CD4-positive, alpha-beta T cell treated with Interleukin-6 at 100 ng/mL for 8 hours (primary cell): ENCODE data around the gene MAP7.
A peak's percentile ranks its signal among the peaks of the same experiment; 100 is the strongest.
"Not testable (repeated sequence)": the region's sequence is repeated elsewhere in the genome, so short reads cannot be mapped to it uniquely, and the experiment has no call there.

Experiments used
- DNase-seq: peaks from one replicate; pipeline ENCODE4 v3.0.0-alpha.2; 2020; ENCODE audit warnings: mixed read lengths, low spot score

MAP7 gene

DNA sequence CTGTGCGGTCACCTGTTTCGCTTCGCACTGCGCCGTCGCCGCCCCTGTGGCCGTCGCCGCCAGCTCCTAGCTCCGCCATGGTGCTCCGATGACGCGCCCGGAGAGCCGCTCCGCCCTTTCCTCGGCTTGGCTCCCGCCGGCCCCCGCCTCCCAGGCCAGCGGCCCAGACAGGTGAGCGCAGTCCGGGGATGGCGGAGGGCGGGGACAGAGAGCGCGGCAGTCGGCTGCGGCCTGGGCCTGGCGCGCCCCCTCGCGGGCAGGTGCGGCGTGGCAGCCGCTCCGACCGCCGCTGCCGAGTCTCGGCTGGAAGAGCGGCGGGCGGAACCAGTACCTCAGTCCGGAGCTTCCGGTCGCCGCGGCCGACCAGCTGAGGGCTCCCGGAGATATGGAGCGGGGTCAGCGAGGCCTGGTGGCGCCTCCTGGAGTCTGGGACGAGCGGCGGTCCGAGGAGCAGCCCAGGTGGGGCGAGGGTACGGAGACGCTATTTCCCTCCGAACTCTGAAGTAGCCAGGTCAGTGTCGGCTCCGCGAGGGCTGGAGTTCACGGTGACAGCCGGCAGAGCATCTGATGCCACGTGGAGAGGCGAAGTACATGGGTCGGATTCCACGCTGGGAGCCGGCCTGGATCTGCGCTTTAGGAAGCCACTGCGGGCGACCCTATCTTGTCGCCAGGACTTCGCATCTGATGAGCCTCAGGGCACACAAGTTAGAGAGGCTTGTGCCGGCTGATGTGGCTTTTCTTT lies at the start of gene MAP7:
TSS of gene MAP7 (minus strand) at position 93 of the 742 bp plus-strand sequence. CDS start at position 79, 14 bp downstream.
- peak; percentile 56 for DNase-seq

DNA sequence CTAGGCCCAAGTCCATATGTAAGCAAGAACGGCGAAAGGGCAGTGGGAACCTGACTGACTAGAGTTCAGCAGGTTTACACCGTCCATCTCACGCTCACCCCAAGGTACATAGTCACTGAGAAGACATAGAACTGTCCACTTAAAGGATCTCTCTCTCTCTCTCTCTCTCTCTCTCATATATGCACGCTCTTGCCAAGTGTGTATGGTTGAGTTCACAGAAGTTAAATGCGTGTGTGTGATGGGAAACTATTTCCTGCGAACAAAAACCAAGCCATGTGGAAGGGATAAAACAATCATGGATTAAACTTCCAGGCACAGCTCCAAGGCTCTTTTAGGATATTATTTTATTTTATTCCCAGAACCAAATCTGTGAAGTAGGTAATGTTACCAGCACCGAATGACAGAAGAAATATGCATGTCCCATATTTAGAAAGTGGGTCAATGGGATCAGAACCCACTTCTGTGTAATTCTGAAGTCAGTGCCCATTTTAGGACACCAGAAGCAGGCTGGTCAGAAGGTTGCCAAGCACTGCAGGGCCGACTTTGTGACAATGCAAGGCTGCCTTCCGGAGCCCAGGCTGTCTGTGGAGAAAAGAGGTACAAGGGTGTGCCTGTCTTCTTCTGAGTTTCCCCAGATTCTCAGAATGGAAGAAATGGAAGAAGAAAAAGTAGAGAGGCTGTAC lies 49.2 kb upstream of the MAP7 start:
- no peak for DNase-seq

DNA sequence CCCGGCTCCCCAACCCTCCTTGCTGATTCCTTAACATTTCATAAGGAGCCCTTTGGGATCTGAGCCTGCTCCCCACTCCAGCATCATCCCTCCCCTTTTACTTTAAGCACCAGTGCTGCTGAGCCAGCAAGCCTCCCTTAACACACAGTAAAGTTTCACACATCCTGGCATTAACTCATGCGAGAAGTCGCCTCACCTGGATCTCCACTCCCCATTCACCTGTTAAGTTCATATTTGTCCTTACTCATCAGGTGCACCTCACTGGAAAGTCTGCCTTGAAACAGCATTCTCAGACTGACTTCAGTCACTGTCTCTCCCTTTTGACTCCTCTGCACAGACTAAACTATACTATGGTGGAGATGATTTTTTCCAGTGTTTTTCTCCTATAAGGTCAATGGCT lies 47.8 kb upstream of the MAP7 start:
- no peak for DNase-seq

DNA sequence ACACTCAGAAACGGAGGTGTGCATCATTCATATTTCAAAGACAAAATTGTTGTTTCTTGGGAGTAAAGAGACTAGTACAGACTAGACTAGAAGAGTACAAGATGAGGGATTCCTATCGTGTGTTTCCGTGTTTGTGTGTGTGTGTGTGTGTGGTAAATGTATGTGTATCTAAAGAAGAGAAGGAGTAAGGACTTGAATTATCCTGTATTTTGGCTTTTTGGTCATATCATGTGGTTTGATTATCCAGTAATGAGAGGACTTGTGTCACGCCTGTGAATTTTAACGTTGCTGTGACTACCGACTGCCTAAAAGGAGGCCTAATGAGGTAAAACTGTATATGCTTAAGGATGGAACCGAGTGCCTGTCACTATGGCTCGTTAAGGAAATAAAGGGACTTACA lies 44.4 kb upstream of the MAP7 start:
- no peak for DNase-seq

DNA sequence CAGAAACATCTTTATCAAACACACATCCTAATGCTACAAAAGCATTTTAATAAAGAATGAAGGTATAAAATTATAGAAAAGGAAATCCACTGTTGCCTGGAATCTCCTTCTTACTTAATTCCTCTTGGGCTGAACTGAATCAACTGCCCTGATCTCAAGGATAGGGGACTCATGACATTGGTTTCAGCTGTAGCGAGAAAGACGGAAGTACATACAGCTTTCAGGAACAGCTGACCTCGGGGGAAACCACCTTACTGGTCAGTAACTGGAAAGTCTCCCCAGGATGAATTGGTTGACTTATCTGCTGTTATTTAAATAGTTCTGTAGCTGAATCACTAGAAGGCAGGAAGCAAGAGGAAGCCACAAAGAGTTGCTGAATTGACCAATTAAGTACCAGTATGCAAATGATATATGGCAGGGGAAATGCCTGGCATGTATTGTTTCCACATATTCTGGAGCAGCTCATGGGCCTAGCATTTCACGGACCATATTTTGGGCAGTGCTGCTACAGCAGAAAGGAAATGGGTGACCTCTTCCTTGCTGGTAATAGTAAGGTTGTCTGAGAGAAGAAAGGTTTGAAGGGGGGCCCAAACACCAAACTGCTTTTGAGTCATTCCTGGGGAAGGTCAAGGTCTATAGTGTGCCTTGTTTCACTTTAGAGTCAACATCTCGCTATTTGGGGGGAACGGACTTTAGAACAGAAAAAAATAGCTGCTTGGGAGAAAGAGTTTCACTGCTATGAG lies 43.7 kb upstream of the MAP7 start:
- DNase-seq, result peak; percentile 46

DNA sequence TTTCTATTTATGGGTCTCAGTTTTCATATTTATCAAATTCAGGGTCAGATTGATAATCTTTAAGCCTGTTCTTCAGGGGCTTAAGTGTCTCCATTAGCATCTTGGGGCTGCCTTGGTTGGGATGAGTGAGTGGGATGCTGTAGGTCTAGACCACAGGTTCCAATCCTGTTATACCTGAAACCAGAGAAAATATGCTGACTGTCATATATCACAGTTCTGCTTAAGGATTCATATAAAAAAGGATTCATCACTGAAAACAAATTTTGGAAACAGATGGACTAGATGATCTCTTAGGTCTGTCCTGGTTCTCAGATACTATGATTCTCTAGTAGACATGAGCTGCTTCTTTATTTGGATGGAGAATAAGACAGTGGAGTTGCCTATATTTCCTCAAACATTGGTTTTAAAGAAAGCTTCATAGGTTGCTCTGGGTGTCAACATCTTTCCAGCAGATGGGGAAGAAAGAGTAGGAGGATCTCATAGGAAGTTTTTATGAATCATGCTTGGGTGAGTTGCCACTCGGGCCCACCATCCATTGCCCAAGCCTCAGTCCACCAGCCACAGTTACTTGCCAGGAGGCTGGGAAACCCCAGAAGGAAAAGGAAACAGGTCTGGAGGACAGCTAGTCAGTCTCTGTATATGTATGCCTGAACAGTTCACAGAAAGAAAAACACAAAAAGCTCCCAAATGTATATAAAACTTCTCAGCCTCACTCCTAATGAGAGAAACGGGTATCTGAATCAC lies 42.9 kb upstream of the MAP7 start:
- no peak for DNase-seq

- DNase-seq, result no peak
Measured at GRCh38 chr6:136591617-136592016, 41.4 kb upstream of the MAP7 start.

- not testable (repeated sequence) for DNase-seq
Measured at GRCh38 chr6:136590846-136591245, 40.6 kb upstream of the MAP7 start.

DNA sequence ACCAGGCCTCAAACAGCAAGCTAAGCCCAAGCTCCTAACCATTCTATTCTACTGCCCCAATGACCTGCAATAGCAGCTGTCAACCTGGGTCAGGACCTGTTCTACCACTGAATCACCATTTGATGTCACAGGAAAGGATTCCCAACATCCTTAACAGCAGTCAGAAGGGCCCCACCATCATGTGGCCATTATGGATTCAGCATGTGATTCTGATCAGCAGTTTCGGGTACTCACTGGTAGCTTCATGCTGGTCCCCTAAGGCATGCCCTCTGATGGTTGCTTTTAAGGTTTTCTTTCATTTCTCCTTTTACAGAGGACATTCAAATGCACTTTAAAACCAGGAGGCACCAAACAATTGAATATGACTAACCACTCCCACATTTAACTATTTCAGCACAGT lies 37.3 kb upstream of the MAP7 start:
- no peak for DNase-seq

GRCh38 chr6:136586295-136586694 lies 36.1 kb upstream of the MAP7 start:
- no peak for DNase-seq

DNA sequence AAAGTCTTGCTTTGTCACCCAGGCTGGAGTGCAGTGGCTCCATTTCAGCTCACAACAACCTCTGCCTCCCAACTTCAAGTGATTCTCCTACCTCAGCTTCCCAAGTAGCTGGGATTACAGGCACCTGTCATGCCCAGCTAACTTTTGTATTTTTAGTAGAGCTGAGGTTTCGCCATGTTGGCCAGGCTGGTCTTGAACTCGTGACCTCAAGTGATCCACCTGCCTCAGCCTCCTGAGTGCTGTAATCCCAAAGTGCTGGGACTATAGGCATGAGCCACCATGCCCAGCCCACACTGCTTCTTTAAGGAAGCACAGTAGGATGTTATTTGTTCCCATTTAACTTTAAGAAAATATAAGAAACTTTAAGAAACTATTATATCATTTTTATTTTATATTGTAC lies 35.3 kb upstream of the MAP7 start:
- not testable (repeated sequence) for DNase-seq

DNA sequence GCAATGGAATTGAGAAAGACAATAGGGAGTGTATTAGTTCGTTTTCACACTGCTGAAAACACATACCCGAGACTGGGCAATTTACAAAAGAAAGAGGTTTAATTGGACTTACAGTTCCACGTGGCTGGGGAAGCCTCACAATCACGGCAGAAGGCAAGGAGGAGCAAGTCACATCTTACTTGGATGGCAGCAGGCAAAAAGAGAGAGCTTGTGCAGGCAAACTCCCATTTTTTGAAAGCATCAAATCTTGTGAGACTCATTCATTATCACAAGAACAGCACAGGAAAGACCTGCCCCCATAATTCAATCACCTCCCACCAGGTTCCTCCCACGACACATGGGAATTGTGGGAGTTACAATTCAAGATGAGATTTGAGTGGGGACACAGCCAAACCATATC lies 34.1 kb upstream of the MAP7 start:
- DNase-seq, result not testable (repeated sequence)

DNA sequence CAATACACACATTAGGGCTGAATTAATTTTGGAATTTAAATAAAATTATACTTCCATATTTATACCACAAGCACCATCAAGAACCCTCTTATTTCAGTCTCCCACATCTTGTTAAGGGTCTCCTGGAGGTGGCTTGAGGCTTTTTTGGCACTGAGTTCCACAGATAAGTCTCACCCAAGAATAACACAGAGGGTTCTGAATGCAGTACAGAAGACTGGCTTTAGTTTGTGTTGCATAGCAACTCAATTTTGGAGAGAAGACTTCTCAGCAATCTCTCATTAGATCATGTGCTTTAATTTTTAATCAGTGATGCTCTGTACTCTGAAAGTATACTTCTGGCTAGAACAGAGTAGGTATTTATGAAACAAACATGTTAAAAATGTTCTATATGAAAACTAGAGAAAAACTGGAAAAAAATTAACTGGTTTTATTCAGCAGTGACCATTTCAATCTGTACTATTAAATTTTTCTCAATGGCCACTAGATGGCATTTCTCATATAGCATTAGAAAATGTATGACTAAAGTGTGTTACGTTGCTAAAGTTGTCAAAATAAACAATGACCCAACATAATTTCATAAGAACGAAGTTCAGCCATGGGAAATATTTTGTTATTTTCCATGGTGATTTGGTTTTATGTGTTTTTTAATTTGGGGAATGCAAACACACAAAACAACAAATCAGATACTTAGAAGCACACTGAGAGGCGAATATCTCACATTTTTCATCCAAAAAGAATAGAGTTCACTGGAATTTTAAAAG lies 32.7 kb upstream of the MAP7 start:
- no peak for DNase-seq

DNA sequence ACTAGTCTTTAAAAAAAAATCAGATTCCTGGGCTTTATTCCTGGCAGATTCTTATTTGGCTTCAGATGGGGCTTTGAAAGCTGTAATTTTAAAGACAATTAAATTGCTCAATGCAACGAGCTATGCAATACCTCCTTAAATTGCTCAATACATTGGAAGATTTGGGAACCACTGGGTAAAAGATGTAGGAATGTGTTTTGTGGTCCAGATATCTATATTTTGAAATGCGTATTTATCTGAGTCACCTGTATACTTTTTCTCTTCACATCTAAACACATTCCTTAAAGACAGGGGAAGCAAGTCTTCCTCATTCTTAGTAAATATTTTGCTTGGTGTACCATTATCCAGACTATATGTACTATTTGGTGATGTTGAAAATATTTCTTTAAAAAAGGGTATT lies 29.6 kb upstream of the MAP7 start:
- DNase-seq, result no peak

- DNase-seq, result no peak
Measured at GRCh38 chr6:136576821-136577220, 26.6 kb upstream of the MAP7 start.

- no peak for DNase-seq
Measured at GRCh38 chr6:136571496-136571895, 21.3 kb upstream of the MAP7 start.

DNA sequence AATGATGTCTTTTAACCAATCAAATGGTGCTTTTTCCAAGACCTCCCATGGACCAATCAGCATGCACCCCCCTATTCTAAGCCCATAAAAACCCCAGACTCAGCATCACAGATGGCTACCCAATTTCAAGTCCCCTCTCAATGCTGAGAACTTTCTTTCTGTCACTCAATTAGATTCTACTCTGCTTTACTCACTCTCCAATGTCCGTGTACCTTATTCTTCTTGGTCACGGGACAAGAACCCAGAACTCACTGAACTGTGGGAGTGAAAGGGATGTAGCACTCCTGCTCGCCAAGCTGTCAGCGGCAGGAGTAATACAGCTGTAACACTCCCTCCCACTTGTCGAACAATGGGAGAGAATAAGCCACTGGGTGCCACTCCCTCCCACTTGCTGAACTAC lies 20.8 kb upstream of the MAP7 start:
- DNase-seq, result no peak

- no peak for DNase-seq
Measured at GRCh38 chr6:136568129-136568528, 17.9 kb upstream of the MAP7 start.

DNA sequence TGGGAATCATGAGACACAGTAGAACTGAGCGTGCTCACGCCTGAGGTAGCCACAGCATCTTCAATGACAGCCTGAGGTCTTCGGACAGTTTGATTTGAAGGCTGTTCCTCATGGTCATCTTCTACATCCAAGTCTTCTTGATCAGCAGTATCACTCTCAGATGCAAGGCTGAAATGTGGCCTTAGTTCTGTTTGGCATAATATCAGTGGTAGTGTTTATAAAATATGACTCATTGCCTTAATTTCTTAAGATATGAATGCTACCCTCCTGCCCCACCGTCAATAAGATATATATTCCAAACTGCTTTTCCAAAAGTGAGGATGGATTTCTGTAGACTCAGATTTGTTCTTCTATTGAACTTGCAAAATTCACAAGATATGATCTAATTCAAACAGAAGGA lies 17.5 kb upstream of the MAP7 start:
- DNase-seq, result no peak

- DNase-seq, result no peak
Measured at GRCh38 chr6:136566851-136567250, 16.6 kb upstream of the MAP7 start.

DNA sequence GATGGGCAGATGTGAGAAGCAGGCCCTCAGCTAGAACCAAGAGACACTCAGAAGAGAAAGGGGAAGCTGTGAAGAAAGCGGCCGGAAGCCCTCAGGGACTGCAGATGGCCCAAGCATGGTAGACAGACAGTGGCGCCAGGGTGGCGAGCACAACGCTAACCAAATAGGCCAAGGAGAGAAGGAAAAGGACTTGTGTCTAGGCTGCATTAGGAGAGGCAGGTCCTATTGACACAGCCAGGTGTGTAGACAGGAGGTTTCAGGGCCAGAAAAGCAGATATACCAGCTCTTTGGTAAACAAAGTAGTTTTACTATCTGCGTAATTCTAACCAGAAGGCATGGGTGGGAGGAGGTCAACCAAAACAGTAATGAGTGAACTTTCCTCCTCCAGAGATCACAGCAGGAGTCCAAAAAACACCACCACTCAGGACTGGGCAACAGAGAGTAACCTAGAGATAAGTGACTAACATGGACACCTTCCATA lies 15.8 kb upstream of the MAP7 start:
- no peak for DNase-seq
